ENCODE data around the gene ZNF570.

GRCh38 chr19:37472165-37472564 is 3.0 kb downstream of the ZNF570 start:
- TF ChIP-seq EGR1 (IDR thresholded peaks at IDR 0.05; ENCODE audit: borderline replicate concordance, low read depth, low read length) (no peak), CTCF (IDR thresholded peaks at IDR 0.05; ENCODE audit: control extremely low read depth in 1 of 3, insufficient read depth in 1 of 3, low read depth in 1 of 3, low read length in 3 of 3) (no peak), RAD21 (IDR thresholded peaks at IDR 0.05 in 1 of 2, conservative IDR thresholded peaks at IDR 0.05 in 1 of 2; ENCODE audit: low read depth in 2 of 2, low read length in 2 of 2) (no peak), SIN3A (conservative IDR thresholded peaks at IDR 0.05 in 1 of 2, IDR thresholded peaks at IDR 0.05 in 1 of 2; ENCODE audit: low read depth in 1 of 2, low read length in 2 of 2) (no peak), POLR2A (IDR thresholded peaks at IDR 0.05; ENCODE audit: control extremely low read depth in 1 of 2, low read depth in 2 of 2, low read length in 2 of 2) (no peak), EZH2 (IDR thresholded peaks at IDR 0.05; ENCODE audit: low read depth, low read length, severe bottlenecking) (no peak), GABPA (IDR thresholded peaks at IDR 0.05; ENCODE audit: borderline replicate concordance, insufficient read depth, low read length) (no peak), HDAC2 (IDR thresholded peaks at IDR 0.05; ENCODE audit: borderline replicate concordance in 1 of 2, low read depth in 2 of 2, low read length in 2 of 2) (no peak), ZNF274 (IDR thresholded peaks at IDR 0.05; ENCODE audit: borderline replicate concordance, extremely low read depth, low read length) (no peak), SP2 (IDR thresholded peaks at IDR 0.05; ENCODE audit: low read length) (no peak), SRF (IDR thresholded peaks at IDR 0.05; ENCODE audit: low read depth, low read length) (no peak), RBBP5 (IDR thresholded peaks at IDR 0.05; ENCODE audit: borderline replicate concordance, low read depth, low read length) (no peak)

All from H1 (cell line).